H9 (cell line): ENCODE data around the gene SPSB3. TPM values are rescaled to one million over a fixed set of nuclear protein-coding genes. Genes with fewer than 3 reads are reported as not detected.

ENCODE experiments used
- DNase-seq: peaks from one replicate; pipeline ENCODE4 v3.0.0-alpha.2; 2017
- H2AFZ ChIP-seq: one replicate; pipeline ENCODE4 v1.6.1; 2013; ENCODE audit warnings: mild to moderate bottlenecking, low read length, control low read depth, moderate library complexity
- H2AK5ac ChIP-seq: 2 replicates; pipeline ENCODE4 v1.6.1; 2013; ENCODE audit warnings: low read length, control low read depth, mixed read lengths; ENCODE audit not compliant: insufficient read length
- H2BK120ac ChIP-seq: one replicate; pipeline ENCODE4 v1.6.1; 2013; ENCODE audit warnings: low read depth, mild to moderate bottlenecking, low read length, control low read depth, inconsistent platforms; ENCODE audit not compliant: poor library complexity, severe bottlenecking
- H2BK12ac ChIP-seq: 2 replicates; pipeline ENCODE4 v1.6.1; 2013; ENCODE audit warnings: low read length, control low read depth, mixed read lengths, low read depth; ENCODE audit not compliant: insufficient read length
- H2BK15ac ChIP-seq: 2 replicates; pipeline ENCODE4 v1.6.1; 2013; ENCODE audit warnings: low read depth, low read length, control low read depth
- H2BK20ac ChIP-seq: one replicate; pipeline ENCODE4 v1.6.1; 2013; ENCODE audit warnings: low read depth, mild to moderate bottlenecking, low read length, control low read depth, inconsistent platforms; ENCODE audit not compliant: poor library complexity, severe bottlenecking
- H2BK5ac ChIP-seq: 2 replicates; pipeline ENCODE4 v1.6.1; 2013; ENCODE audit warnings: low read length, control low read depth, mixed read lengths; ENCODE audit not compliant: insufficient read length
- H3K14ac ChIP-seq: 2 replicates; pipeline ENCODE4 v1.6.1; 2013; ENCODE audit warnings: low read length, control low read depth; ENCODE audit not compliant: insufficient read depth
- H3K18ac ChIP-seq: 2 replicates; pipeline ENCODE4 v1.6.1; 2013; ENCODE audit warnings: low read depth, mild to moderate bottlenecking, mixed read lengths, low read length, control low read depth; ENCODE audit not compliant: insufficient read length
- H3K23ac ChIP-seq: 2 replicates; pipeline ENCODE4 v1.6.1; 2013; ENCODE audit warnings: low read length, control low read depth, mixed read lengths, low read depth; ENCODE audit not compliant: insufficient read length
- H3K23me2 ChIP-seq: 2 replicates; pipeline ENCODE4 v1.6.1; 2013; ENCODE audit warnings: low read depth, mild to moderate bottlenecking, mixed read lengths, low read length, control low read depth; ENCODE audit not compliant: insufficient read length, poor library complexity, severe bottlenecking
- H3K27ac ChIP-seq: 2 replicates; pipeline ENCODE4 v1.5.1; 2013; ENCODE audit warnings: low read length, control low read depth, mixed read lengths, low read depth; ENCODE audit not compliant: insufficient read length
- H3K27me3 ChIP-seq: 2 replicates; pipeline ENCODE4 v1.6.1; 2013; ENCODE audit warnings: low read length, control low read depth, inconsistent platforms; ENCODE audit not compliant: insufficient read depth
- H3K4ac ChIP-seq: 2 replicates; pipeline ENCODE4 v1.6.1; 2013; ENCODE audit warnings: low read depth, mild to moderate bottlenecking, control low read depth, inconsistent platforms, low read length, moderate library complexity
- H3K4me1 ChIP-seq: 2 replicates; pipeline ENCODE4 v1.6.1; 2013; ENCODE audit warnings: low read length, control low read depth, inconsistent platforms; ENCODE audit not compliant: insufficient read depth
- H3K4me2 ChIP-seq: 2 replicates; pipeline ENCODE4 v1.6.1; 2013; ENCODE audit warnings: low read length, control low read depth, mixed read lengths; ENCODE audit not compliant: insufficient read length, insufficient read depth
- H3K56ac ChIP-seq: 2 replicates; pipeline ENCODE4 v1.6.1; 2013; ENCODE audit warnings: low read depth, mild to moderate bottlenecking, mixed read lengths, low read length, control low read depth; ENCODE audit not compliant: insufficient read length
- H3K79me1 ChIP-seq: 2 replicates; pipeline ENCODE4 v1.6.1; 2013; ENCODE audit warnings: low read depth, mild to moderate bottlenecking, moderate library complexity, low read length, control low read depth, inconsistent platforms; ENCODE audit not compliant: insufficient read depth, poor library complexity, severe bottlenecking
- H3K79me2 ChIP-seq: 2 replicates; pipeline ENCODE4 v1.6.1; 2013; ENCODE audit warnings: low read length, control low read depth, inconsistent platforms; ENCODE audit not compliant: insufficient read depth
- H3K9ac ChIP-seq: 2 replicates; pipeline ENCODE4 v1.6.1; 2013; ENCODE audit warnings: low read length, control low read depth, mixed read lengths; ENCODE audit not compliant: insufficient read length; ENCODE audit errors: extremely low read depth
- H3K9me3 ChIP-seq: one replicate; pipeline ENCODE4 v1.6.1; 2013; ENCODE audit warnings: low read depth, low read length, inconsistent platforms; ENCODE audit not compliant: control insufficient read depth
- H3T11ph ChIP-seq: one replicate; pipeline ENCODE4 v1.6.1; 2013; ENCODE audit warnings: mild to moderate bottlenecking, low read length, control low read depth, inconsistent platforms
- H4K20me1 ChIP-seq: one replicate; pipeline ENCODE4 v1.6.1; 2013; ENCODE audit not compliant: control insufficient read depth, insufficient read length, insufficient read depth
- H4K5ac ChIP-seq: 2 replicates; pipeline ENCODE4 v1.6.1; 2013; ENCODE audit warnings: low read depth, mild to moderate bottlenecking, mixed read lengths, low read length, control low read depth; ENCODE audit not compliant: insufficient read length
- H4K8ac ChIP-seq: replicated peaks from 2 replicates; pipeline ENCODE4 v1.6.1; 2013; ENCODE audit warnings: low read length, control low read depth, mixed read lengths, low read depth; ENCODE audit not compliant: insufficient read length
- H4K91ac ChIP-seq: 2 replicates; pipeline ENCODE4 v1.6.1; 2013; ENCODE audit warnings: low read depth, mild to moderate bottlenecking, moderate library complexity, mixed read lengths, low read length, control low read depth; ENCODE audit not compliant: insufficient read length
- H3K27ac Mint-ChIP-seq, 3 experiments: 2 replicates in 2 of 3; 3 replicates in 1 of 3; pipeline ENCODE4 v1.8.0; 2020 to 2021; ENCODE audit warnings: mixed read lengths in 3 of 3, mild to moderate bottlenecking in 1 of 3, moderate library complexity in 1 of 3
- H3K27me3 Mint-ChIP-seq: 2 replicates; pipeline ENCODE4 v1.8.0; 2021; ENCODE audit warnings: low read depth, mild to moderate bottlenecking, moderate library complexity, mixed read lengths
- H3K36me3 Mint-ChIP-seq, 3 experiments: 2 replicates in 2 of 3; 3 replicates in 1 of 3; pipeline ENCODE4 v1.8.0; 2020 to 2021; ENCODE audit warnings: low read depth in 3 of 3, mixed read lengths in 3 of 3; ENCODE audit not compliant: insufficient read depth in 1 of 3
- H3K4me1 Mint-ChIP-seq, 2 experiments: 2 replicates each; pipeline ENCODE4 v1.8.0; 2020; ENCODE audit warnings: mixed read lengths in 2 of 2
- H3K4me3 Mint-ChIP-seq, 2 experiments: 2 replicates in 1 of 2; 3 replicates in 1 of 2; pipeline ENCODE4 v1.8.0; 2020 to 2021; ENCODE audit warnings: mild to moderate bottlenecking in 2 of 2, mixed read lengths in 2 of 2, moderate library complexity in 1 of 2
- H3K9me3 Mint-ChIP-seq, 2 experiments: 2 replicates in 1 of 2; 3 replicates in 1 of 2; pipeline ENCODE4 v1.8.0; 2020; ENCODE audit warnings: mild to moderate bottlenecking in 2 of 2, mixed read lengths in 2 of 2, moderate library complexity in 1 of 2
- WGBS: extraction: QIAGEN DNeasy Blood & Tissue Kit; methylation state at CpG from one replicate; pipeline ENCODE4 v1.1.7; 2013; ENCODE audit warnings: missing lambda C conversion rate, low lambda C conversion rate, mixed read lengths; ENCODE audit not compliant: insufficient read length; ENCODE audit errors: extremely low coverage; 5-methylcytosine and 5-hydroxymethylcytosine counted together
- total RNA-seq: library from RNA; stranded (reverse); gene quantifications from 2 replicates; pipeline ENCODE4 v1.2.1, GENCODE V29; 2021
- TF ChIP-seq, protein P1 (sequence below): fragments of 200-600 bp; sonication (generic); conservative IDR thresholded peaks from 3 replicates; pipeline ENCODE4 v1.8.0; 2021; ENCODE audit warnings: antibody characterized with exemption, mild to moderate bottlenecking

The SPSB3 gene
- total RNA-seq, 1 experiment from 2014 or later = 19.9 TPM

DNA sequence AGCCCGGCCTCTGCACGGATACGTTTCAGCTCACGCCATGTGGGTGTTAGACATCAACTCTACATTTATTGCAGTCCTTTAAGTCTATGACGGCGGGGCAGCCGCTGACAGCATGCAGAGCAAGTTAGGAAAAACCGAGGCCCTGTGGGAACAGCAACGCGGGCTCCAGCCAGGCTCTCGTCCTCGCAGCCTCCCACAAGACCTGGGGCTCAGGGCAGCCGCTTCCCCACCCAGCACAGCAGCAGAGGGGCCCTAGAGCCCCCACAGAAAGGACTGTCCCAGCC, 5.8 kb downstream of the SPSB3 start:
- H2BK12ac ChIP-seq = no peak overlapping the region
- H4K8ac ChIP-seq = no peak overlapping the region
- peak overlapping the region in 1 of 3 experiments; percentile 76; a peak in 1 of 7 replicates for H3K27ac Mint-ChIP-seq
- no peak overlapping the region for H2BK5ac ChIP-seq
- H2BK120ac ChIP-seq = no peak overlapping the region
- H4K20me1 ChIP-seq = no peaks in the 10 kb centered on the region
- H3K56ac ChIP-seq = no peak overlapping the region
- H3K27ac ChIP-seq = no peak overlapping the region
- no peak overlapping the region for H2AK5ac ChIP-seq
- H3K9ac ChIP-seq = no peak overlapping the region
- H2BK20ac ChIP-seq = no peak overlapping the region
- H3K14ac ChIP-seq = no peak overlapping the region
- no peak overlapping the region for H3K18ac ChIP-seq
- DNase-seq = no peak
- no peaks in the 10 kb centered on the region for H3K9me3 Mint-ChIP-seq
- peaks cover 6% of the 10 kb centered on the region for H3K23me2 ChIP-seq
- no peaks in the 10 kb centered on the region for H3K27me3 ChIP-seq
- H3K4me1 ChIP-seq = no peaks in the 10 kb centered on the region
- H4K91ac ChIP-seq = no peak overlapping the region
- peaks cover 8 to 48% (median 13%) of the 10 kb centered on the region in 3 experiments; a peak in 5 of 7 replicates for H3K36me3 Mint-ChIP-seq
- H3K23ac ChIP-seq = no peak overlapping the region
- H3K4ac ChIP-seq = no peak overlapping the region
- H3K79me2 ChIP-seq = no peaks in the 10 kb centered on the region; the same call in 1 of the 2 replicates
- H3K27me3 Mint-ChIP-seq = no peaks in the 10 kb centered on the region; the same call in 1 of the 2 replicates
- H2AFZ ChIP-seq = no peak overlapping the region
- no peaks in the 10 kb centered on the region for H3K9me3 ChIP-seq
- no peak overlapping the region for H3K4me3 Mint-ChIP-seq
- peaks cover 5% of the 10 kb centered on the region for H3K79me1 ChIP-seq
- TF ChIP-seq, protein P1, sequence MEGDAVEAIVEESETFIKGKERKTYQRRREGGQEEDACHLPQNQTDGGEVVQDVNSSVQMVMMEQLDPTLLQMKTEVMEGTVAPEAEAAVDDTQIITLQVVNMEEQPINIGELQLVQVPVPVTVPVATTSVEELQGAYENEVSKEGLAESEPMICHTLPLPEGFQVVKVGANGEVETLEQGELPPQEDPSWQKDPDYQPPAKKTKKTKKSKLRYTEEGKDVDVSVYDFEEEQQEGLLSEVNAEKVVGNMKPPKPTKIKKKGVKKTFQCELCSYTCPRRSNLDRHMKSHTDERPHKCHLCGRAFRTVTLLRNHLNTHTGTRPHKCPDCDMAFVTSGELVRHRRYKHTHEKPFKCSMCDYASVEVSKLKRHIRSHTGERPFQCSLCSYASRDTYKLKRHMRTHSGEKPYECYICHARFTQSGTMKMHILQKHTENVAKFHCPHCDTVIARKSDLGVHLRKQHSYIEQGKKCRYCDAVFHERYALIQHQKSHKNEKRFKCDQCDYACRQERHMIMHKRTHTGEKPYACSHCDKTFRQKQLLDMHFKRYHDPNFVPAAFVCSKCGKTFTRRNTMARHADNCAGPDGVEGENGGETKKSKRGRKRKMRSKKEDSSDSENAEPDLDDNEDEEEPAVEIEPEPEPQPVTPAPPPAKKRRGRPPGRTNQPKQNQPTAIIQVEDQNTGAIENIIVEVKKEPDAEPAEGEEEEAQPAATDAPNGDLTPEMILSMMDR = no peak
- H4K5ac ChIP-seq = no peak overlapping the region
- H3T11ph ChIP-seq = no peak overlapping the region
- no peak overlapping the region for H3K4me2 ChIP-seq
- no CpG with 5 or more reads among the region's 13 CpGs for WGBS
- peaks cover 5 to 18% of the 10 kb centered on the region in 2 experiments for H3K4me1 Mint-ChIP-seq
- no peak overlapping the region for H2BK15ac ChIP-seq
